HepG2 (cell line): Measurements from ENCODE around the gene SPRN. TPM values are rescaled to one million over a fixed set of nuclear protein-coding genes. Genes with fewer than 3 reads are reported as not detected.

Experiments used
- JUNB ChIP-seq: sonication (generic); formaldehyde crosslinking; IDR thresholded peaks from 2 replicates; pipeline ENCODE4 v1.8.0; 2022; ENCODE audit warnings: missing genetic modification reagents, mild to moderate bottlenecking, borderline replicate concordance
- TFE3 ChIP-seq: IDR thresholded peaks from 2 replicates; pipeline ENCODE4 v1.6.1; 2016
- TOPORS ChIP-seq: sonication (generic); formaldehyde crosslinking; IDR thresholded peaks from 2 replicates; pipeline ENCODE4 v1.8.0; 2023; ENCODE audit warnings: mild to moderate bottlenecking, missing genetic modification reagents
- TRIM24 ChIP-seq: sonication (generic); formaldehyde crosslinking; IDR thresholded peaks from 2 replicates; pipeline ENCODE4 v1.8.0; 2022; ENCODE audit warnings: mild to moderate bottlenecking, missing genetic modification reagents
- ZNF281 ChIP-seq: sonication (generic); formaldehyde crosslinking; IDR thresholded peaks from 2 replicates; pipeline ENCODE4 v1.4.0; 2020; ENCODE audit warnings: missing genetic modification reagents, borderline replicate concordance
- ZNF597 ChIP-seq: sonication (generic); formaldehyde crosslinking; IDR thresholded peaks from 2 replicates; pipeline ENCODE4 v1.5.0; 2020; ENCODE audit warnings: missing genetic modification reagents
- ZNF841 ChIP-seq: sonication (generic); formaldehyde crosslinking; IDR thresholded peaks from 2 replicates; pipeline ENCODE4 v1.8.1; 2023; ENCODE audit warnings: missing genetic modification reagents, borderline replicate concordance
- polyA plus RNA-seq, 8 experiments: library from polyadenylated mRNA; depleted of rRNA in 3 of 8; stranded (reverse) in 7 of 8; unstranded in 1 of 8; fragments of >200 nt; fragmentation: Illumina TruSeq in 4 of 8; extraction: Trizol in 4 of 8; gene quantifications; 2 replicates each; pipeline versions ENCODE4 v1.2.1 to v1.2.3, GENCODE V29; 2011 to 2016; ENCODE audit warnings: low read depth in 4 of 8, missing spikeins in 1 of 8, mixed read lengths in 1 of 8; ENCODE audit not compliant: insufficient read depth in 1 of 8
- total RNA-seq, 5 experiments: library from RNA; depleted of rRNA; stranded (reverse); fragments of >200 nt; fragmentation: Illumina TruSeq; extraction: Trizol; gene quantifications; 2 replicates each; pipeline ENCODE4 v1.2.3, GENCODE V29; 2016; ENCODE audit warnings: low read depth in 1 of 5

Gene SPRN
- total and polyA plus RNA-seq, 2 of the 13 experiments (the other 11 are each of a cell fraction or from before 2014, with no cell fraction given), result not detected

- no peak for TF ChIP-seq ZNF281 (CRISPR knock-in tag)
- no peak for TF ChIP-seq ZNF841 (CRISPR knock-in tag)
- TF ChIP-seq TFE3 (CRISPR knock-in tag), result no peak
- TF ChIP-seq JUNB (CRISPR knock-in tag), result no peak
- no peak for TF ChIP-seq TRIM24
- no peak for TF ChIP-seq TOPORS
- TF ChIP-seq ZNF597 (CRISPR knock-in tag), result no peak
These were observed 33.2 kb downstream of the SPRN start (continued) for GRCh38 chr10:133391249-133391635.
